OCI-LY1 (cell line): ENCODE measurements around the gene SSUH2.

ENCODE experiments used
- EZH2 ChIP-seq: fragments of 200-600 bp; sonication (generic), shearing (Covaris generic); IDR thresholded peaks from 2 replicates; pipeline ENCODE4 v1.8.0; 2017; ENCODE audit warnings: borderline replicate concordance, mixed run types, mild to moderate bottlenecking, antibody characterized with exemption, low read length, moderate library complexity, mixed read lengths
- TF ChIP-seq, protein P1 (sequence below): fragments of 200-600 bp; sonication (generic), shearing (Covaris generic); IDR thresholded peaks from 2 replicates; pipeline ENCODE4 v1.5.1; 2017; ENCODE audit warnings: mild to moderate bottlenecking, antibody characterized with exemption, low read length, moderate library complexity, mixed read lengths

DNA sequence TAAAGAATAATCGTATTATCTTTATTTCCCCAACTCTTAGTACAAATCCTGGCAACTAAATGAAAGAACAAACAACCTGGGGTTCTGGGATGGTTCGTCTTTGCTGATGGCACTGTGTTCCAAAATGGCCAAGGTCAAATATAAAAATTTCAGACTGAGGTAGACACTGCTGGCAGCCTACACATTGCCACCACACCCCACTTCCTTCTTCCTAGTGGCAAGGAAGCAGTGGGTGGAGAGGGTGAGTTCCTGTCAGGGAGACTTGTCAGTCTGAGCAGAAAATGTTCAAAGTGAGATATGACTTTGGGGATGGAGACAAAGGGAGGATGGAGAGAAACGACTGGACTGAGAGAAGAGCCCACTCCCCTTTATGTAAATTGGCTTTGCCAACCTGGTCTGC is 73.3 kb downstream of the SSUH2 start:
- TF ChIP-seq, protein P1, sequence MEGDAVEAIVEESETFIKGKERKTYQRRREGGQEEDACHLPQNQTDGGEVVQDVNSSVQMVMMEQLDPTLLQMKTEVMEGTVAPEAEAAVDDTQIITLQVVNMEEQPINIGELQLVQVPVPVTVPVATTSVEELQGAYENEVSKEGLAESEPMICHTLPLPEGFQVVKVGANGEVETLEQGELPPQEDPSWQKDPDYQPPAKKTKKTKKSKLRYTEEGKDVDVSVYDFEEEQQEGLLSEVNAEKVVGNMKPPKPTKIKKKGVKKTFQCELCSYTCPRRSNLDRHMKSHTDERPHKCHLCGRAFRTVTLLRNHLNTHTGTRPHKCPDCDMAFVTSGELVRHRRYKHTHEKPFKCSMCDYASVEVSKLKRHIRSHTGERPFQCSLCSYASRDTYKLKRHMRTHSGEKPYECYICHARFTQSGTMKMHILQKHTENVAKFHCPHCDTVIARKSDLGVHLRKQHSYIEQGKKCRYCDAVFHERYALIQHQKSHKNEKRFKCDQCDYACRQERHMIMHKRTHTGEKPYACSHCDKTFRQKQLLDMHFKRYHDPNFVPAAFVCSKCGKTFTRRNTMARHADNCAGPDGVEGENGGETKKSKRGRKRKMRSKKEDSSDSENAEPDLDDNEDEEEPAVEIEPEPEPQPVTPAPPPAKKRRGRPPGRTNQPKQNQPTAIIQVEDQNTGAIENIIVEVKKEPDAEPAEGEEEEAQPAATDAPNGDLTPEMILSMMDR = no peak
- TF ChIP-seq EZH2 = no peak
